ENCODE results near the gene MYO1B. TPM values are rescaled to one million over a fixed set of nuclear protein-coding genes. Genes with fewer than 3 reads are reported as not detected.

Gene MYO1B
- polyA plus RNA-seq, 3 donors, result 0.01 TPM; not detected in 2

GRCh38 chr2:191311627-191312026 lies 66.4 kb downstream of the MYO1B start:
- peaks cover 0 to 11% of the 10 kb centered on the region in 2 donors for H3K4me1 ChIP-seq (ENCODE audit: control insufficient read depth in 1 of 2, insufficient read depth in 2 of 2, low read length in 2 of 2)
- DNase-seq, result peak in 1 of 3 donors; percentile 24
- H3K79me2 ChIP-seq (ENCODE audit: insufficient read depth, low read length), result no peaks in the 10 kb centered on the region
- Mint-ChIP-seq H3K4me1 (peaks cover 10% of the 10 kb centered on the region), H3K9me3 (peaks cover 0 to 2% (median 0%) of the 10 kb centered on the region in 7 donors), H3K36me3 (no peaks in the 10 kb centered on the region), H3K27ac (no peak overlapping the region), H3K4me3 (no peak overlapping the region), H3K27me3 (ENCODE audit: low read depth in 3 of 3) (peaks cover 0 to 2% (median 0%) of the 10 kb centered on the region in 3 donors)
- no peak overlapping the region for H3K4me3 ChIP-seq (replicated peaks in 1 of 3; ENCODE audit: low read depth in 2 of 3, low read length in 3 of 3)
- intact Hi-C loops (cut with micrococcal nuclease), result no loop called here
- no peak overlapping the region for H3K9ac ChIP-seq (ENCODE audit: insufficient read depth, low read length, poor library complexity, severe bottlenecking)
- H3K27ac ChIP-seq (ENCODE audit: low read depth in 1 of 2, low read length in 2 of 2), result no peak overlapping the region
- H3K27me3 ChIP-seq (ENCODE audit: control insufficient read depth in 2 of 2, insufficient read depth in 2 of 2, low read length in 2 of 2), result no peaks in the 10 kb centered on the region
- H3K9me3 ChIP-seq (replicated peaks in 1 of 2; ENCODE audit: control insufficient read depth in 1 of 2, insufficient read depth in 1 of 2, low read length in 2 of 2), result no peaks in the 10 kb centered on the region
- WGBS (ENCODE audit: insufficient coverage), result no CpG with 5 or more reads among the region's 1 CpG
- H2AFZ ChIP-seq (ENCODE audit: insufficient read depth, low read depth, low read length, poor library complexity, severe bottlenecking), result no peak overlapping the region
- no peaks in the 10 kb centered on the region for H4K20me1 ChIP-seq (ENCODE audit: insufficient read depth, low read length)
- no peaks in the 10 kb centered on the region for H3K36me3 ChIP-seq (replicated peaks in 1 of 2; ENCODE audit: control insufficient read depth in 1 of 2, insufficient read depth in 2 of 2, low read length in 2 of 2)
- TF ChIP-seq CTCF (IDR thresholded peaks at IDR 0.05), result no peak
- H3K4me2 ChIP-seq (replicated peaks; ENCODE audit: extremely low read depth, low read length, poor library complexity, severe bottlenecking), result no peak overlapping the region

GRCh38 chr2:191312163-191312562 lies 67.0 kb downstream of the MYO1B start:
- H3K27ac ChIP-seq (ENCODE audit: low read depth in 1 of 2, low read length in 2 of 2), result no peak overlapping the region
- Mint-ChIP-seq H3K27me3 (ENCODE audit: low read depth in 3 of 3) (peaks cover 0 to 2% (median 0%) of the 10 kb centered on the region in 3 donors), H3K36me3 (no peaks in the 10 kb centered on the region), H3K9me3 (peaks cover 0 to 2% (median 0%) of the 10 kb centered on the region in 7 donors), H3K27ac (no peak overlapping the region), H3K4me3 (no peak overlapping the region), H3K4me1 (peaks cover 10% of the 10 kb centered on the region)
- no peak overlapping the region for H3K9ac ChIP-seq (ENCODE audit: insufficient read depth, low read length, poor library complexity, severe bottlenecking)
- no peaks in the 10 kb centered on the region for H4K20me1 ChIP-seq (ENCODE audit: insufficient read depth, low read length)
- no peaks in the 10 kb centered on the region for H3K27me3 ChIP-seq (ENCODE audit: control insufficient read depth in 2 of 2, insufficient read depth in 2 of 2, low read length in 2 of 2)
- intact Hi-C loops (cut with micrococcal nuclease), result no loop called here
- no peak for TF ChIP-seq CTCF (IDR thresholded peaks at IDR 0.05)
- H3K9me3 ChIP-seq (replicated peaks in 1 of 2; ENCODE audit: control insufficient read depth in 1 of 2, insufficient read depth in 1 of 2, low read length in 2 of 2), result no peaks in the 10 kb centered on the region
- H3K79me2 ChIP-seq (ENCODE audit: insufficient read depth, low read length), result no peaks in the 10 kb centered on the region
- H3K4me2 ChIP-seq (replicated peaks; ENCODE audit: extremely low read depth, low read length, poor library complexity, severe bottlenecking), result no peak overlapping the region
- H3K36me3 ChIP-seq (replicated peaks in 1 of 2; ENCODE audit: control insufficient read depth in 1 of 2, insufficient read depth in 2 of 2, low read length in 2 of 2), result no peaks in the 10 kb centered on the region
- H3K4me3 ChIP-seq (replicated peaks in 1 of 3; ENCODE audit: low read depth in 2 of 3, low read length in 3 of 3), result no peak overlapping the region
- DNase-seq, result no peak
- H3K4me1 ChIP-seq (ENCODE audit: control insufficient read depth in 1 of 2, insufficient read depth in 2 of 2, low read length in 2 of 2), result peaks cover 0 to 11% of the 10 kb centered on the region in 2 donors
- 100% methylated on average over 1 of the region's 3 CpGs for WGBS (ENCODE audit: insufficient coverage)
- no peak overlapping the region for H2AFZ ChIP-seq (ENCODE audit: insufficient read depth, low read depth, low read length, poor library complexity, severe bottlenecking)

Measured in CD14-positive monocyte (primary cell).